GM12878 (cell line): Measurements from ENCODE around the gene SHISA9. TPM values are rescaled to one million over a fixed set of nuclear protein-coding genes. Genes with fewer than 3 reads are reported as not detected.

ENCODE experiments used
- ATAC-seq: fragments of 200-7000 bp; cut with Tn5 transposase; 3 replicates; pipeline ENCODE4 v1.9.1; 2020; ENCODE audit warnings: mild to moderate bottlenecking, moderate library complexity
- BruUV-seq: library from RNA; stranded (reverse); fragments of 400-500 nt; replicated peaks from 2 replicates; lab custom pipeline; 2021; lab: Mats Ljungman, UMichigan
- CTCF ChIA-PET: fragments of 300-600 bp; sonication (Branson Sonifier 250); formaldehyde crosslinking; extraction: SDS; loops from one replicate; lab custom pipeline; 2021; ENCODE audit warnings: inconsistent platforms; lab: Yijun Ruan, JAX
- POLR2A ChIA-PET: fragments of 350-600 bp; formaldehyde crosslinking; extraction: SDS; loops from one replicate; lab custom pipeline; 2021; ENCODE audit warnings: inconsistent platforms; lab: Charles Lee
- RAD21 ChIA-PET: fragments of 300-600 bp; sonication (Branson Sonifier 250); formaldehyde crosslinking; loops from one replicate; lab custom pipeline; 2023; ENCODE audit warnings: antibody characterized with exemption; ENCODE audit not compliant: unreplicated experiment; lab: Charles Lee
- SMC1A ChIA-PET: fragments of 300-600 bp; sonication (Branson Sonifier 250); formaldehyde crosslinking; loops from one replicate; lab custom pipeline; 2023; ENCODE audit not compliant: unreplicated experiment, uncharacterized antibody; lab: Charles Lee
- DNase-seq: peaks from one replicate; pipeline ENCODE4 v3.0.0-alpha.2; 2011; ENCODE audit warnings: low read depth, low spot score
- FAIRE-seq: peaks from 3 replicates; lab custom pipeline; 2011; peaks lifted over from hg19 to GRCh38; lab: Jason Lieb, UNC
- H2AFZ ChIP-seq: 2 replicates; pipeline ENCODE4 v1.6.0; 2011; ENCODE audit warnings: low read depth, low read length, control low read depth; ENCODE audit not compliant: control insufficient read depth
- H3K27ac ChIP-seq: 2 replicates; pipeline ENCODE4 v1.5.1; 2011; ENCODE audit warnings: control low read depth; ENCODE audit not compliant: control insufficient read depth, insufficient read depth
- H3K27me3 ChIP-seq, 2 experiments: replicated peaks in 1 of 2; 2 replicates each; pipeline versions ENCODE4 v1.6.0 to v1.6.1; 2011; ENCODE audit warnings: low read length in 1 of 2; ENCODE audit not compliant: control insufficient read depth in 2 of 2, insufficient read depth in 2 of 2
- H3K36me3 ChIP-seq, 2 experiments: 2 replicates each; pipeline ENCODE4 v1.5.1; 2011; ENCODE audit warnings: low read length in 1 of 2; ENCODE audit not compliant: control insufficient read depth in 2 of 2, insufficient read depth in 2 of 2
- H3K4me1 ChIP-seq: 2 replicates; pipeline ENCODE4 v1.6.1; 2011; ENCODE audit warnings: mild to moderate bottlenecking, low read length, moderate library complexity, mixed read lengths; ENCODE audit not compliant: control insufficient read depth, insufficient read depth
- H3K4me2 ChIP-seq: 2 replicates; pipeline ENCODE4 v1.6.0; 2011; ENCODE audit warnings: control low read depth; ENCODE audit not compliant: control insufficient read depth, insufficient read depth
- H3K4me3 ChIP-seq: fragments of 200-600 bp; sonication (generic); 2 replicates; pipeline ENCODE4 v1.5.1; 2016
- H3K79me2 ChIP-seq: 2 replicates; pipeline ENCODE4 v1.6.0; 2011; ENCODE audit warnings: low read length; ENCODE audit not compliant: control insufficient read depth, insufficient read depth
- H3K9ac ChIP-seq: 2 replicates; pipeline ENCODE4 v1.8.0; 2011; ENCODE audit warnings: low read length, control low read depth, mixed read lengths; ENCODE audit not compliant: control insufficient read depth, insufficient read depth
- H3K9me3 ChIP-seq: replicated peaks from 3 replicates; pipeline ENCODE4 v1.5.1; 2011; ENCODE audit warnings: mild to moderate bottlenecking, low read length; ENCODE audit not compliant: control insufficient read depth, insufficient read depth
- H4K20me1 ChIP-seq: 2 replicates; pipeline ENCODE4 v1.6.0; 2011; ENCODE audit not compliant: control insufficient read depth, insufficient read depth
- ETV6 ChIP-seq, 2 experiments: fragments of 450-650 bp in 1 of 2; IDR thresholded peaks in 1 of 2; conservative IDR thresholded peaks in 1 of 2; 2 replicates each; pipeline ENCODE4 v1.6.1; 2014; ENCODE audit warnings: antibody characterized with exemption in 1 of 2, borderline replicate concordance in 1 of 2, low read depth in 1 of 2, mild to moderate bottlenecking in 1 of 2, moderate library complexity in 1 of 2
- MEF2A ChIP-seq: IDR thresholded peaks from 2 replicates; pipeline ENCODE4 v1.6.1; 2011; ENCODE audit warnings: low read depth, mild to moderate bottlenecking, low read length, moderate library complexity; ENCODE audit not compliant: insufficient read depth
- SIX5 ChIP-seq: IDR thresholded peaks from 2 replicates; pipeline ENCODE4 v1.6.1; 2011; ENCODE audit warnings: mild to moderate bottlenecking, low read depth, low read length, moderate library complexity; ENCODE audit not compliant: severe bottlenecking
- SMARCA5 ChIP-seq: fragments of 450-650 bp; IDR thresholded peaks from 2 replicates; pipeline ENCODE4 v1.6.1; 2017; ENCODE audit warnings: mild to moderate bottlenecking
- WGBS: methylation state at CpG from one replicate; pipeline ENCODE4 v1.1.6; 2016; ENCODE audit warnings: low lambda C conversion rate; ENCODE audit not compliant: insufficient replicate concordance, insufficient coverage; ENCODE audit errors: missing lambda C conversion rate; 5-methylcytosine and 5-hydroxymethylcytosine counted together
- in situ Hi-C: fragments of 300-500 bp; cut with MboI; formaldehyde crosslinking; loops from 9 replicates; pipeline ENCODE4 v1.14.3; 2018; ENCODE audit warnings: mixed read lengths
- intact Hi-C: fragments of 100-400 bp; cut with micrococcal nuclease; formaldehyde crosslinking; loops from one replicate; pipeline ENCODE4 v1.14.2; 2022; ENCODE audit not compliant: unreplicated experiment
- polyA plus RNA-seq, 11 experiments: library from polyadenylated mRNA; depleted of rRNA in 4 of 11; unstranded in 6 of 11; stranded (reverse) in 5 of 11; fragments of >200 nt; fragmentation: Nextera tagmentation in 4 of 11; fragmentation: Illumina TruSeq in 1 of 11; extraction: Ambion mirVana in 4 of 11; extraction: Trizol in 1 of 11; gene quantifications; 1 replicate in 1 of 11; 2 replicates in 10 of 11; pipeline versions ENCODE4 v1.2.1 to v1.2.3, GENCODE V29; 2011 to 2016; ENCODE audit warnings: inconsistent platforms in 2 of 11, missing spikeins in 2 of 11, low read depth in 1 of 11
- total RNA-seq, 4 experiments: library from RNA; depleted of rRNA in 3 of 4; stranded (reverse); fragments of >200 nt in 3 of 4; fragmentation: Illumina TruSeq in 1 of 4; extraction: Trizol in 1 of 4; gene quantifications; 2 replicates each; pipeline versions ENCODE4 v1.2.1 to v1.2.3, GENCODE V29; 2013 to 2021
- TF ChIP-seq, protein P1 (sequence below): fragments of 450-650 bp; IDR thresholded peaks from 2 replicates; pipeline ENCODE4 v1.6.1; 2014; ENCODE audit warnings: mild to moderate bottlenecking
- TF ChIP-seq, protein P2 (sequence below): IDR thresholded peaks from 2 replicates; pipeline ENCODE4 v1.6.1; 2012; ENCODE audit warnings: low read depth, low read length, improper control_type of control experiment

Gene SHISA9
- total and polyA plus RNA-seq, 10 of the 15 experiments (the other 5 are each of a cell fraction or from before 2014, with no cell fraction given): 0.03 to 25.5 (median 0.07) TPM

DNA sequence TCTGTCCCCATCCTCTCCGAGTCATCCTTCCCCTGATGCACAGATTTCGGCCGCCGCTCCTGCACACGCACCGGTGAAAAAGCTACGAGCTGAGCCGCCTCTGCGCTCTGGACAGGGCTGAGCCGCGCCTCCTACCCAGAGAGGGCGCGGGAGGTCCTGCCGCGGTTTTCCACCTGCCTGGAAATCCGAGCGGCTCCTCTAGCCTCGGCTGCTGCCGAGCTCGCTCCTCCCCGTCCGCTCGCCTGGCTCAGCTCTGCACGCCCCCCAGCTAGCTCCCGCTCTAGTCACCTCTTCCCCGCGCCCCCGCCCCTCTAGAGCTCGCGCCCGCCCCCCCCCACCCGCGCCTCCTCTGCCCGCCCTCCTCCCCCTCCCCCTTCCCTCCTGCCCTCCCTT, 198 bp upstream of the SHISA9 start:
- intact Hi-C loops: no loop called here
- no peaks in the 10 kb centered on the region for H3K4me1 ChIP-seq
- H3K9me3 ChIP-seq: no peaks in the 10 kb centered on the region
- ATAC-seq (no peak), FAIRE-seq (no peak), DNase-seq (no peak)
- TF ChIP-seq SMARCA5 (no peak), MEF2A (no peak), ETV6 (conservative IDR thresholded peaks at IDR 0.05 in 1 of 2, IDR thresholded peaks at IDR 0.05 in 1 of 2; ENCODE audit: borderline replicate concordance in 1 of 2, low read depth in 1 of 2) (no peak), SIX5 (no peak)
- TF ChIP-seq, protein P1, sequence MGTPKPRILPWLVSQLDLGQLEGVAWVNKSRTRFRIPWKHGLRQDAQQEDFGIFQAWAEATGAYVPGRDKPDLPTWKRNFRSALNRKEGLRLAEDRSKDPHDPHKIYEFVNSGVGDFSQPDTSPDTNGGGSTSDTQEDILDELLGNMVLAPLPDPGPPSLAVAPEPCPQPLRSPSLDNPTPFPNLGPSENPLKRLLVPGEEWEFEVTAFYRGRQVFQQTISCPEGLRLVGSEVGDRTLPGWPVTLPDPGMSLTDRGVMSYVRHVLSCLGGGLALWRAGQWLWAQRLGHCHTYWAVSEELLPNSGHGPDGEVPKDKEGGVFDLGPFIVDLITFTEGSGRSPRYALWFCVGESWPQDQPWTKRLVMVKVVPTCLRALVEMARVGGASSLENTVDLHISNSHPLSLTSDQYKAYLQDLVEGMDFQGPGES: no peak
- TF ChIP-seq, protein P2, sequence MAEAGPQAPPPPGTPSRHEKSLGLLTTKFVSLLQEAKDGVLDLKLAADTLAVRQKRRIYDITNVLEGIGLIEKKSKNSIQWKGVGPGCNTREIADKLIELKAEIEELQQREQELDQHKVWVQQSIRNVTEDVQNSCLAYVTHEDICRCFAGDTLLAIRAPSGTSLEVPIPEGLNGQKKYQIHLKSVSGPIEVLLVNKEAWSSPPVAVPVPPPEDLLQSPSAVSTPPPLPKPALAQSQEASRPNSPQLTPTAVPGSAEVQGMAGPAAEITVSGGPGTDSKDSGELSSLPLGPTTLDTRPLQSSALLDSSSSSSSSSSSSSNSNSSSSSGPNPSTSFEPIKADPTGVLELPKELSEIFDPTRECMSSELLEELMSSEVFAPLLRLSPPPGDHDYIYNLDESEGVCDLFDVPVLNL: no peak
- CTCF ChIA-PET: interaction anchor here (0.6 kb wide), 1 partner anchor 12 kb away, joined by 3 read pairs; no protein-coding TSS in a partner anchor
- no peak overlapping the region for H3K4me2 ChIP-seq
- RAD21 ChIA-PET: interaction anchor here (0.6 to 3.9 kb wide), 2 partner anchors 527 to 535 kb away, joined by 4 to 35 read pairs; no protein-coding TSS in a partner anchor
- SMC1A ChIA-PET: interaction anchor here (0.9 to 1.8 kb wide), 2 partner anchors 155 to 208 kb away, joined by 3 to 4 read pairs; no protein-coding TSS in a partner anchor
- in situ Hi-C loops: no loop called here
- H3K4me3 ChIP-seq: no peak overlapping the region
- no peak overlapping the region for H3K27ac ChIP-seq
- POLR2A ChIA-PET: no interaction called here
- no peaks in the 10 kb centered on the region for H4K20me1 ChIP-seq
- H3K79me2 ChIP-seq: no peaks in the 10 kb centered on the region
- 23% methylated on average over 16 of the region's 34 CpGs for WGBS
- no peaks in the 10 kb centered on the region for H3K36me3 ChIP-seq
- peaks cover 18 to 19% of the 10 kb centered on the region in 2 experiments for H3K27me3 ChIP-seq
- H2AFZ ChIP-seq: no peak overlapping the region
- H3K9ac ChIP-seq: no peak overlapping the region
- no TSS peak for BruUV-seq
